SK-N-SH (cell line): Measurements from ENCODE around the gene BRD2. TPM values are rescaled to one million over a fixed set of nuclear protein-coding genes. Genes with fewer than 3 reads are reported as not detected.

Experiments used
- CTCF ChIA-PET: fragments of 300-600, 350-600 bp; formaldehyde crosslinking; extraction: SDS; loops from one replicate; lab custom pipeline; 2021; lab: Yijun Ruan, JAX
- POLR2A ChIA-PET: fragments of 350-600 bp; sonication (Branson Sonifier 250); formaldehyde crosslinking; extraction: SDS; loops from one replicate; lab custom pipeline; 2020; ENCODE audit warnings: antibody characterized with exemption, inconsistent platforms; lab: Yijun Ruan, JAX
- DNase-seq: peaks from one replicate; pipeline ENCODE4 v3.0.0; 2012
- H2AFZ ChIP-seq: fragments of 200-600 bp; sonication (generic); 2 replicates; pipeline ENCODE4 v1.8.1; 2016; ENCODE audit warnings: antibody characterized with exemption, mild to moderate bottlenecking, low read depth
- H3F3A ChIP-seq: fragments of 200-600 bp; sonication (generic); replicated peaks from 2 replicates; pipeline ENCODE3; 2016; ENCODE audit warnings: antibody characterized with exemption, mild to moderate bottlenecking; ENCODE audit not compliant: insufficient read depth
- H3K27ac ChIP-seq, 2 experiments: fragments of 200-500 bp in 1 of 2; fragments of 200-600 bp in 1 of 2; sonication (Bioruptor generic) in 1 of 2; sonication (generic), shearing (Covaris generic) in 1 of 2; 2 replicates each; pipeline versions ENCODE4 v1.5.1 to v1.6.1; 2014 to 2016; ENCODE audit warnings: low read depth in 2 of 2, inconsistent platforms in 1 of 2, low read length in 1 of 2, mild to moderate bottlenecking in 1 of 2, mixed read lengths in 1 of 2
- H3K27me3 ChIP-seq: fragments of 200-600 bp; sonication (generic), shearing (Covaris generic); 2 replicates; pipeline ENCODE4 v1.6.1; 2016; ENCODE audit warnings: mixed run types; ENCODE audit not compliant: insufficient read depth
- H3K36me3 ChIP-seq, 2 experiments: fragments of 200-500 bp in 1 of 2; fragments of 200-600 bp in 1 of 2; sonication (Bioruptor generic) in 1 of 2; sonication (generic) in 1 of 2; replicated peaks in 1 of 2; 2 replicates each; pipeline versions ENCODE3 to v1.5.1; 2014 to 2016; ENCODE audit warnings: low read length in 1 of 2, mild to moderate bottlenecking in 1 of 2; ENCODE audit not compliant: insufficient read depth in 2 of 2, control insufficient read depth in 1 of 2
- H3K4me1 ChIP-seq, 2 experiments: fragments of 200-500 bp in 1 of 2; fragments of 200-600 bp in 1 of 2; sonication (Bioruptor generic) in 1 of 2; sonication (generic), shearing (Covaris generic) in 1 of 2; 2 replicates each; pipeline versions ENCODE4 v1.5.1 to v1.6.1; 2014 to 2016; ENCODE audit warnings: low read depth in 1 of 2, low read length in 1 of 2, mixed run types in 1 of 2; ENCODE audit not compliant: insufficient read depth in 2 of 2, control insufficient read depth in 1 of 2
- H3K4me2 ChIP-seq: fragments of 200-600 bp; sonication (generic), shearing (Covaris generic); 2 replicates; pipeline ENCODE4 v1.6.1; 2017; ENCODE audit warnings: mixed run types
- H3K4me3 ChIP-seq, 2 experiments: fragments of 200-500 bp in 1 of 2; fragments of 200-600 bp in 1 of 2; sonication (Bioruptor generic) in 1 of 2; sonication (generic), shearing (Covaris generic) in 1 of 2; 2 replicates each; pipeline versions ENCODE4 v1.5.1 to v1.8.1; 2014 to 2016; ENCODE audit warnings: low read depth in 2 of 2, inconsistent platforms in 1 of 2, low read length in 1 of 2, mild to moderate bottlenecking in 1 of 2, mixed read lengths in 1 of 2, moderate library complexity in 1 of 2
- H3K79me2 ChIP-seq: fragments of 200-600 bp; sonication (generic); 2 replicates; pipeline ENCODE4 v1.8.1; 2017; ENCODE audit warnings: mild to moderate bottlenecking; ENCODE audit not compliant: insufficient read depth
- H3K9ac ChIP-seq: fragments of 200-600 bp; sonication (generic); 2 replicates; pipeline ENCODE4 v1.6.1; 2017; ENCODE audit warnings: mixed run types
- H3K9me2 ChIP-seq: fragments of 200-600 bp; sonication (generic); 2 replicates; pipeline ENCODE4 v1.6.1; 2017; ENCODE audit warnings: mixed run types
- H3K9me3 ChIP-seq: fragments of 200-600 bp; sonication (generic); 2 replicates; pipeline ENCODE4 v1.6.1; 2017; ENCODE audit warnings: mixed run types, mild to moderate bottlenecking, moderate library complexity
- H4K20me1 ChIP-seq: fragments of 200-600 bp; sonication (generic); 2 replicates; pipeline ENCODE4 v1.6.1; 2017; ENCODE audit warnings: mild to moderate bottlenecking, mixed run types; ENCODE audit not compliant: insufficient read depth
- CTCF ChIP-seq: fragments of 200-600 bp; sonication (generic); IDR thresholded peaks from 2 replicates; pipeline ENCODE4 v1.6.1; 2017; ENCODE audit warnings: antibody characterized with exemption, mild to moderate bottlenecking, moderate library complexity
- ELF1 ChIP-seq: IDR thresholded peaks from 2 replicates; pipeline ENCODE4 v1.4.0; 2012
- EP300 ChIP-seq, 2 experiments: IDR thresholded peaks; 2 replicates each; pipeline versions ENCODE4 v1.4.0 to v1.6.1; 2012; ENCODE audit warnings: borderline replicate concordance in 1 of 2, low read depth in 1 of 2, low read length in 1 of 2
- FOSL2 ChIP-seq: IDR thresholded peaks from 2 replicates; pipeline ENCODE4 v1.4.0; 2012; ENCODE audit warnings: low read depth, mild to moderate bottlenecking, moderate library complexity, borderline replicate concordance
- FOXM1 ChIP-seq: IDR thresholded peaks from 2 replicates; pipeline ENCODE4 v1.4.0; 2012; ENCODE audit warnings: low read depth, mild to moderate bottlenecking
- GABPA ChIP-seq: IDR thresholded peaks from 2 replicates; pipeline ENCODE4 v1.4.0; 2012; ENCODE audit warnings: low read depth, mild to moderate bottlenecking
- GATA2 ChIP-seq: sonication (generic); formaldehyde crosslinking; IDR thresholded peaks from 2 replicates; pipeline ENCODE4 v1.5.0; 2020; ENCODE audit warnings: mild to moderate bottlenecking, missing genetic modification reagents
- JUND ChIP-seq: IDR thresholded peaks from 2 replicates; pipeline ENCODE4 v1.4.0; 2012
- MAX ChIP-seq: IDR thresholded peaks from 2 replicates; pipeline ENCODE4 v1.4.0; 2012; ENCODE audit warnings: low read depth
- MXI1 ChIP-seq: IDR thresholded peaks from 2 replicates; pipeline ENCODE4 v1.6.1; 2012; ENCODE audit warnings: mild to moderate bottlenecking, low read depth, low read length, improper control_type of control experiment
- NFIC ChIP-seq: IDR thresholded peaks from 2 replicates; pipeline ENCODE4 v1.4.0; 2012; ENCODE audit warnings: borderline replicate concordance
- PBX3 ChIP-seq: IDR thresholded peaks from 2 replicates; pipeline ENCODE4; 2012
- RAD21 ChIP-seq: IDR thresholded peaks from 2 replicates; pipeline ENCODE4 v1.6.1; 2012; ENCODE audit warnings: mild to moderate bottlenecking, low read length
- RCOR1 ChIP-seq: fragments of 150-350 bp; IDR thresholded peaks from 2 replicates; pipeline ENCODE4 v1.6.1; 2017; ENCODE audit warnings: antibody characterized with exemption, low read length
- RFX5 ChIP-seq: IDR thresholded peaks from 2 replicates; pipeline ENCODE4 v1.6.1; 2012; ENCODE audit warnings: mild to moderate bottlenecking, improper control_type of control experiment, low read length
- RXRA ChIP-seq: IDR thresholded peaks from 2 replicates; pipeline ENCODE4 v1.4.0; 2012; ENCODE audit warnings: low read depth, mild to moderate bottlenecking, borderline replicate concordance
- SIN3A ChIP-seq: IDR thresholded peaks from 2 replicates; pipeline ENCODE4 v1.6.1; 2012; ENCODE audit warnings: low read depth, mild to moderate bottlenecking, low read length, moderate library complexity, borderline replicate concordance
- SMC3 ChIP-seq: IDR thresholded peaks from 2 replicates; pipeline ENCODE4 v1.6.1; 2012; ENCODE audit warnings: low read depth, low read length, improper control_type of control experiment
- TAF1 ChIP-seq: IDR thresholded peaks from 2 replicates; pipeline ENCODE4 v1.6.1; 2012; ENCODE audit warnings: low read depth, mild to moderate bottlenecking, low read length, moderate library complexity, borderline replicate concordance
- TCF12 ChIP-seq: IDR thresholded peaks from 2 replicates; pipeline ENCODE4 v1.4.0; 2012
- TEAD4 ChIP-seq: IDR thresholded peaks from 2 replicates; pipeline ENCODE4 v1.4.0; 2012; ENCODE audit warnings: mild to moderate bottlenecking, borderline replicate concordance; ENCODE audit not compliant: insufficient read depth
- USF2 ChIP-seq: fragments of 150-350 bp; IDR thresholded peaks from 2 replicates; pipeline ENCODE4 v1.6.1; 2017; ENCODE audit warnings: antibody characterized with exemption, low read length, low read depth, borderline replicate concordance
- YY1 ChIP-seq: IDR thresholded peaks from 2 replicates; pipeline ENCODE4 v1.4.0; 2012; ENCODE audit warnings: low read depth, mild to moderate bottlenecking
- ZBTB33 ChIP-seq: IDR thresholded peaks from 2 replicates; pipeline ENCODE4 v1.4.0; 2012; ENCODE audit warnings: low read depth, borderline replicate concordance
- WGBS: methylation state at CpG from one replicate; pipeline ENCODE4 v1.1.6; 2017; ENCODE audit warnings: low lambda C conversion rate; 5-methylcytosine and 5-hydroxymethylcytosine counted together
- polyA plus RNA-seq, 3 experiments: library from polyadenylated mRNA; depleted of rRNA; stranded (reverse); fragments of >200 nt; gene quantifications; 2 replicates each; pipeline ENCODE4 v1.2.3, GENCODE V29; 2012

BRD2 gene
- polyA plus RNA-seq, 1 of the 3 experiments (the other 2 are of a cell fraction), result 104 TPM

- peaks cover 28% of the 10 kb centered on the region for H3F3A ChIP-seq
- peaks cover 46% of the 10 kb centered on the region for H3K79me2 ChIP-seq
- DNase-seq, result peak; percentile 49
- peaks cover 6% of the 10 kb centered on the region in 2 experiments; a peak in 3 of 4 replicates for H3K4me1 ChIP-seq
- WGBS, result 11% methylated on average over 16 of the region's 16 CpGs
- peak overlapping the region; percentile 97 for H3K4me2 ChIP-seq
- POLR2A ChIA-PET, result no interaction called here
- H3K9me3 ChIP-seq, result no peaks in the 10 kb centered on the region
- CTCF ChIA-PET, result interaction anchor here (0.7 to 12.0 kb wide), 27 partner anchors 8 to 890 kb away, joined by 3 to 203 read pairs (median 4); partner anchors contain the start of genes HLA-DMA, HLA-DMB and TAP2
- H3K9ac ChIP-seq, result peak overlapping the region; percentile 94
- peaks cover 4% of the 10 kb centered on the region for H4K20me1 ChIP-seq
- H3K27me3 ChIP-seq, result no peaks in the 10 kb centered on the region
- peak overlapping the region; percentile 97 to 99 for H3K27ac ChIP-seq
- H3K36me3 ChIP-seq, result peaks cover 2 to 6% of the 10 kb centered on the region in 2 experiments
- H2AFZ ChIP-seq, result peak overlapping the region; percentile 65
- H3K4me3 ChIP-seq, result peak overlapping the region; percentile 80 to 83
- no peaks in the 10 kb centered on the region for H3K9me2 ChIP-seq
- no peak for TF ChIP-seq FOSL2
- TF ChIP-seq EP300 (IDR thresholded peaks at IDR 0.05; ENCODE audit: borderline replicate concordance in 1 of 2, low read depth in 1 of 2, low read length in 1 of 2), result no peak
- TF ChIP-seq TCF12, result 0 out of 2 replicates have a peak, but pooled peaks have one; percentile 22
- no peak for TF ChIP-seq RXRA
- TF ChIP-seq NFIC, result no peak
- peak; percentile 34 for TF ChIP-seq SMC3
- TF ChIP-seq SIN3A, result 0 out of 2 replicates have a peak, but pooled peaks have one; percentile 47
- peak; percentile 45; the same call in 1 of the 2 replicates for TF ChIP-seq GABPA
- peak; percentile 68 for TF ChIP-seq CTCF
- peak; percentile 44; the same call in 1 of the 2 replicates for TF ChIP-seq RCOR1
- TF ChIP-seq MAX, result no peak; the same call in 1 of the 2 replicates
- no peak for TF ChIP-seq FOXM1
- no peak for TF ChIP-seq YY1
- no peak for TF ChIP-seq ZBTB33
- no peak for TF ChIP-seq ELF1
- no peak for TF ChIP-seq USF2
- no peak for TF ChIP-seq PBX3
- TF ChIP-seq MXI1, result peak; percentile 52; the same call in 1 of the 2 replicates
- no peak for TF ChIP-seq TEAD4
- no peak for TF ChIP-seq GATA2 (CRISPR knock-in tag)
- peak; percentile 58 for TF ChIP-seq RAD21
- no peak for TF ChIP-seq JUND
- no peak for TF ChIP-seq TAF1
- TF ChIP-seq RFX5, result 0 out of 2 replicates have a peak, but pooled peaks have one; percentile 41
Observed at GRCh38 chr6:32967151-32968091, 973 bp upstream of the BRD2 start.
